HCT116 (cell line): Measurements from ENCODE around the gene TMEM115. TPM values are rescaled to one million over a fixed set of nuclear protein-coding genes. Genes with fewer than 3 reads are reported as not detected.

Source experiments
- ATAC-seq: fragments of 200-7000 bp; cut with Tn5 transposase; 2 replicates; pipeline ENCODE4 v1.9.1; 2020; ENCODE audit warnings: mild to moderate bottlenecking, moderate library complexity
- BruUV-seq: library from RNA; stranded (reverse); fragments of 400-500 nt; replicated peaks from 2 replicates; lab custom pipeline; 2021; lab: Mats Ljungman, UMichigan
- CTCF ChIA-PET: fragments of 300-600 bp; sonication (Branson Sonifier 250); formaldehyde crosslinking; loops from one replicate; lab custom pipeline; 2021; ENCODE audit warnings: antibody characterized with exemption; lab: Charles Lee
- POLR2A ChIA-PET: fragments of 300-600, 350-600 bp; sonication (Branson Sonifier 250); formaldehyde crosslinking; loops from one replicate; lab custom pipeline; 2021; ENCODE audit warnings: antibody characterized with exemption; lab: Charles Lee
- RAD21 ChIA-PET, 2 experiments: fragments of 300-600 bp; sonication (Branson Sonifier 250); formaldehyde crosslinking; loops; one replicate each; lab custom pipeline; 2023; ENCODE audit warnings: low total read pairs in 2 of 2; ENCODE audit not compliant: uncharacterized antibody in 2 of 2, unreplicated experiment in 2 of 2, low non-redundant PET in 1 of 2; lab: Charles Lee
- DNase-seq: peaks from one replicate; pipeline ENCODE4 v3.0.0-alpha.2; 2010; ENCODE audit warnings: low read depth, low spot score
- H2AFZ ChIP-seq: fragments of 200-600 bp; shearing (Covaris generic), sonication (generic); 2 replicates; pipeline ENCODE4 v1.6.1; 2017; ENCODE audit warnings: low read depth, mixed run types, mixed read lengths, antibody characterized with exemption, low read length; ENCODE audit not compliant: poor library complexity, severe bottlenecking
- H3K27ac ChIP-seq: 2 replicates; pipeline ENCODE4 v1.5.1; 2012; ENCODE audit warnings: low read depth, low read length
- H3K27me3 ChIP-seq: fragments of 200-600 bp; sonication (generic); 2 replicates; pipeline ENCODE4 v1.6.1; 2016; ENCODE audit warnings: mixed run types, low read length, mixed read lengths; ENCODE audit not compliant: insufficient read depth
- H3K36me3 ChIP-seq, 2 experiments: fragments of 200-500 bp in 1 of 2; fragments of 200-600 bp in 1 of 2; sonication (Bioruptor generic) in 1 of 2; sonication (generic) in 1 of 2; 2 replicates each; pipeline versions ENCODE4 v1.5.1 to v1.6.1; 2014 to 2016; ENCODE audit warnings: low read length in 2 of 2, inconsistent platforms in 1 of 2, mixed read lengths in 1 of 2, mixed run types in 1 of 2; ENCODE audit not compliant: insufficient read depth in 2 of 2, control insufficient read depth in 1 of 2
- H3K4me1 ChIP-seq, 2 experiments: fragments of 200-600 bp in 1 of 2; sonication (generic) in 1 of 2; 2 replicates each; pipeline versions ENCODE4 v1.5.1 to v1.6.1; 2012 to 2017; ENCODE audit warnings: low read length in 2 of 2, inconsistent platforms in 1 of 2, mild to moderate bottlenecking in 1 of 2, mixed read lengths in 1 of 2, mixed run types in 1 of 2, moderate library complexity in 1 of 2; ENCODE audit not compliant: insufficient read depth in 2 of 2, control insufficient read depth in 1 of 2
- H3K4me2 ChIP-seq: fragments of 200-600 bp; sonication (generic); 2 replicates; pipeline ENCODE4 v1.6.1; 2017; ENCODE audit warnings: mixed run types, low read length, mixed read lengths
- H3K4me3 ChIP-seq, 2 experiments: fragments of 200-600 bp in 1 of 2; sonication (generic) in 1 of 2; replicated peaks in 1 of 2; 2 replicates each; pipeline ENCODE4 v1.5.1; 2011 to 2016; ENCODE audit warnings: low read length in 2 of 2, control low read depth in 1 of 2, low read depth in 1 of 2, mild to moderate bottlenecking in 1 of 2, mixed read lengths in 1 of 2, mixed run types in 1 of 2
- H3K79me2 ChIP-seq: fragments of 200-600 bp; sonication (generic); 2 replicates; pipeline ENCODE4 v1.6.1; 2017; ENCODE audit warnings: mild to moderate bottlenecking, mixed run types, low read length, moderate library complexity, mixed read lengths; ENCODE audit not compliant: insufficient read depth
- H3K9ac ChIP-seq: fragments of 200-600 bp; sonication (generic); 2 replicates; pipeline ENCODE4 v1.6.1; 2016; ENCODE audit warnings: low read length, mixed read lengths
- H3K9me2 ChIP-seq: fragments of 200-600 bp; sonication (generic), shearing (Covaris generic); 2 replicates; pipeline ENCODE4 v1.6.1; 2017; ENCODE audit warnings: mixed run types, mild to moderate bottlenecking, moderate library complexity; ENCODE audit not compliant: insufficient read depth
- H3K9me3 ChIP-seq, 2 experiments: fragments of 200-500 bp in 1 of 2; fragments of 200-600 bp in 1 of 2; sonication (Bioruptor generic) in 1 of 2; sonication (generic) in 1 of 2; 2 replicates each; pipeline ENCODE4 v1.6.1; 2014 to 2017; ENCODE audit warnings: low read length in 2 of 2, mixed read lengths in 2 of 2, inconsistent platforms in 1 of 2, low read depth in 1 of 2, mild to moderate bottlenecking in 1 of 2, mixed run types in 1 of 2, moderate library complexity in 1 of 2; ENCODE audit not compliant: control insufficient read depth in 1 of 2, insufficient read depth in 1 of 2
- H4K20me1 ChIP-seq: fragments of 200-600 bp; sonication (generic), shearing (Covaris generic); 2 replicates; pipeline ENCODE4 v1.6.1; 2017; ENCODE audit warnings: mixed run types, mild to moderate bottlenecking, moderate library complexity; ENCODE audit not compliant: insufficient read depth
- ATF3 ChIP-seq: IDR thresholded peaks from 2 replicates; pipeline ENCODE4 v1.6.1; 2012
- CEBPB ChIP-seq: IDR thresholded peaks from 2 replicates; pipeline ENCODE4 v1.6.1; 2012; ENCODE audit warnings: low read depth
- EGR1 ChIP-seq: IDR thresholded peaks from 2 replicates; pipeline ENCODE4 v1.6.1; 2012; ENCODE audit warnings: low read depth
- ELF1 ChIP-seq: IDR thresholded peaks from 2 replicates; pipeline ENCODE4 v1.6.1; 2012; ENCODE audit warnings: low read depth, borderline replicate concordance
- EZH2 ChIP-seq: fragments of 200-600 bp; sonication (generic); IDR thresholded peaks from 2 replicates; pipeline ENCODE4 v1.6.1; 2017; ENCODE audit warnings: antibody characterized with exemption, mixed run types
- EZH2phosphoT487 ChIP-seq: fragments of 200-600 bp; IDR thresholded peaks from 2 replicates; pipeline ENCODE4 v1.6.1; 2018; ENCODE audit warnings: antibody characterized with exemption, borderline replicate concordance
- FOSL1 ChIP-seq: IDR thresholded peaks from 2 replicates; pipeline ENCODE4 v1.6.1; 2012; ENCODE audit warnings: low read depth
- JUND ChIP-seq: IDR thresholded peaks from 2 replicates; pipeline ENCODE4 v1.6.1; 2012
- MAX ChIP-seq: IDR thresholded peaks from 2 replicates; pipeline ENCODE4 v1.6.1; 2012
- POLR2A ChIP-seq: IDR thresholded peaks from 2 replicates; pipeline ENCODE4 v1.7.0; 2011; ENCODE audit warnings: borderline replicate concordance; ENCODE audit not compliant: insufficient read depth, insufficient read length; ENCODE audit errors: extremely low read depth
- RAD21 ChIP-seq: IDR thresholded peaks from 2 replicates; pipeline ENCODE4 v1.6.1; 2012; ENCODE audit warnings: low read depth, mild to moderate bottlenecking
- SIN3A ChIP-seq: IDR thresholded peaks from 2 replicates; pipeline ENCODE4 v1.6.1; 2012; ENCODE audit warnings: low read depth
- TCF7L2 ChIP-seq: IDR thresholded peaks from 2 replicates; pipeline ENCODE4 v1.7.0; 2011; ENCODE audit warnings: borderline replicate concordance, inconsistent platforms; ENCODE audit not compliant: insufficient read depth, insufficient read length; ENCODE audit errors: extremely low read depth
- YY1 ChIP-seq: IDR thresholded peaks from 2 replicates; pipeline ENCODE4 v1.6.1; 2011; ENCODE audit warnings: low read length, low read depth, moderate library complexity, mild to moderate bottlenecking; ENCODE audit not compliant: insufficient replicate concordance; ENCODE audit errors: extremely low read depth
- ZBTB33 ChIP-seq: IDR thresholded peaks from 2 replicates; pipeline ENCODE4 v1.6.1; 2011; ENCODE audit warnings: mild to moderate bottlenecking, low read length, moderate library complexity; ENCODE audit not compliant: insufficient replicate concordance; ENCODE audit errors: extremely low read depth
- ZFX ChIP-seq: fragments of 450-650 bp; IDR thresholded peaks from 2 replicates; pipeline ENCODE4 v1.6.1; 2017
- intact Hi-C: fragments of 100-400 bp; cut with micrococcal nuclease; formaldehyde crosslinking; loops from 2 replicates; pipeline ENCODE4 v1.10.0; 2022
- total RNA-seq: library from RNA; stranded (reverse); gene quantifications from one replicate; pipeline ENCODE4 v1.2.1, GENCODE V29; 2021; ENCODE audit not compliant: unreplicated experiment
- TF ChIP-seq, protein P1 (sequence below), 3 experiments: fragments of 200-600 bp in 1 of 3; sonication (generic) in 1 of 3; IDR thresholded peaks in 2 of 3; conservative IDR thresholded peaks in 1 of 3; 2 replicates each; pipeline ENCODE4 v1.5.1; 2012 to 2017; ENCODE audit warnings: low read depth in 2 of 3, low read length in 2 of 3, antibody characterized with exemption in 1 of 3, borderline replicate concordance in 1 of 3, control low read depth in 1 of 3, mild to moderate bottlenecking in 1 of 3, mixed read lengths in 1 of 3, mixed run types in 1 of 3, moderate library complexity in 1 of 3; ENCODE audit not compliant: insufficient read depth in 1 of 3
- TF ChIP-seq, protein P2 (sequence below): IDR thresholded peaks from 2 replicates; pipeline ENCODE4 v1.6.1; 2012; ENCODE audit warnings: low read depth

The TMEM115 gene
- total RNA-seq, 1 experiment from 2014 or later = 24.6 TPM

DNA sequence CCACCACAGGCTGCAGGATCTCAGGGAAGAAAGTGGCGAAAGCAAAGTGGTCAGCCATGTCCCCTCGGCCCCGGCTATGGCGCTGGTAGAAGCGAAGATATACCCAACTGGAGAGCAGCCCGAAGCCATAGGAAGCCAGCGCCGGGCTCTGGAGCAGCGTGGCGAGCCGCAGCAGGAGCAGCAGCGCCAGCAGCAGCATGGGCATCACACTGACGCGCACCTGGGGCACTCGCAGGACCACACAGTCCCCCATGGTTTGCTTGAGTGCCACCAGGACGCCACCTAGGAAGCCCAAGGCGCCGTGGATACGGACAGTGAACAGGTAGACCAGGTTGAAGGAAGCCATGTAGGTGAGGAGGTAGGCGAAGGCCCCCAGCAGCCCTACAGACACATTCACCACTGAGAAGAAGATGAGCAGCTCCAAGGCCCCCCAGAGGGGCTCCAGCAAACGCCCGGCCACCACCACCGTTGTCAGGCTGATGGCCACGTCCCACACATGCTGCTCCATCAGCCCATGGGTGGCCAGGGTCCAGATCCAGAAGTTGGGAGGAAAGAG, 888 bp downstream of the TMEM115 start:
- Histone ChIP-seq H3K79me2 (peaks cover 45% of the 10 kb centered on the region), H3K4me1 (peaks cover 9 to 36% of the 10 kb centered on the region in 2 experiments; a peak in 3 of 4 replicates), H3K9ac (peak overlapping the region; percentile 91), H3K27me3 (no peaks in the 10 kb centered on the region), H3K27ac (peak overlapping the region; percentile 82), H3K9me3 (no peaks in the 10 kb centered on the region), H2AFZ (no peak overlapping the region), H3K4me2 (peak overlapping the region; percentile 89), H4K20me1 (no peaks in the 10 kb centered on the region), H3K9me2 (no peaks in the 10 kb centered on the region), H3K36me3 (peaks cover 14 to 23% of the 10 kb centered on the region in 2 experiments; a peak in 3 of 4 replicates), H3K4me3 (peak overlapping the region; percentile 83 to 87)
- no TSS peak for BruUV-seq
- ATAC-seq (no peak), DNase-seq (no peak)
- RAD21 ChIA-PET = no interaction called here
- POLR2A ChIA-PET = no interaction called here
- CTCF ChIA-PET = no interaction called here
- TF ChIP-seq EGR1 = no peak
- TF ChIP-seq, protein P1, sequence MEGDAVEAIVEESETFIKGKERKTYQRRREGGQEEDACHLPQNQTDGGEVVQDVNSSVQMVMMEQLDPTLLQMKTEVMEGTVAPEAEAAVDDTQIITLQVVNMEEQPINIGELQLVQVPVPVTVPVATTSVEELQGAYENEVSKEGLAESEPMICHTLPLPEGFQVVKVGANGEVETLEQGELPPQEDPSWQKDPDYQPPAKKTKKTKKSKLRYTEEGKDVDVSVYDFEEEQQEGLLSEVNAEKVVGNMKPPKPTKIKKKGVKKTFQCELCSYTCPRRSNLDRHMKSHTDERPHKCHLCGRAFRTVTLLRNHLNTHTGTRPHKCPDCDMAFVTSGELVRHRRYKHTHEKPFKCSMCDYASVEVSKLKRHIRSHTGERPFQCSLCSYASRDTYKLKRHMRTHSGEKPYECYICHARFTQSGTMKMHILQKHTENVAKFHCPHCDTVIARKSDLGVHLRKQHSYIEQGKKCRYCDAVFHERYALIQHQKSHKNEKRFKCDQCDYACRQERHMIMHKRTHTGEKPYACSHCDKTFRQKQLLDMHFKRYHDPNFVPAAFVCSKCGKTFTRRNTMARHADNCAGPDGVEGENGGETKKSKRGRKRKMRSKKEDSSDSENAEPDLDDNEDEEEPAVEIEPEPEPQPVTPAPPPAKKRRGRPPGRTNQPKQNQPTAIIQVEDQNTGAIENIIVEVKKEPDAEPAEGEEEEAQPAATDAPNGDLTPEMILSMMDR (IDR thresholded peaks at IDR 0.05 in 2 of 3, conservative IDR thresholded peaks at IDR 0.05 in 1 of 3; ENCODE audit: borderline replicate concordance in 1 of 3, insufficient read depth in 1 of 3, low read depth in 2 of 3, low read length in 2 of 3) = no peak
- TF ChIP-seq JUND = no peak
- no peak for TF ChIP-seq ATF3
- no peak for TF ChIP-seq ZFX
- no peak for TF ChIP-seq ELF1
- no peak for TF ChIP-seq EZH2
- no peak for TF ChIP-seq RAD21
- no peak for TF ChIP-seq SIN3A
- no peak for TF ChIP-seq TCF7L2
- TF ChIP-seq, protein P2, sequence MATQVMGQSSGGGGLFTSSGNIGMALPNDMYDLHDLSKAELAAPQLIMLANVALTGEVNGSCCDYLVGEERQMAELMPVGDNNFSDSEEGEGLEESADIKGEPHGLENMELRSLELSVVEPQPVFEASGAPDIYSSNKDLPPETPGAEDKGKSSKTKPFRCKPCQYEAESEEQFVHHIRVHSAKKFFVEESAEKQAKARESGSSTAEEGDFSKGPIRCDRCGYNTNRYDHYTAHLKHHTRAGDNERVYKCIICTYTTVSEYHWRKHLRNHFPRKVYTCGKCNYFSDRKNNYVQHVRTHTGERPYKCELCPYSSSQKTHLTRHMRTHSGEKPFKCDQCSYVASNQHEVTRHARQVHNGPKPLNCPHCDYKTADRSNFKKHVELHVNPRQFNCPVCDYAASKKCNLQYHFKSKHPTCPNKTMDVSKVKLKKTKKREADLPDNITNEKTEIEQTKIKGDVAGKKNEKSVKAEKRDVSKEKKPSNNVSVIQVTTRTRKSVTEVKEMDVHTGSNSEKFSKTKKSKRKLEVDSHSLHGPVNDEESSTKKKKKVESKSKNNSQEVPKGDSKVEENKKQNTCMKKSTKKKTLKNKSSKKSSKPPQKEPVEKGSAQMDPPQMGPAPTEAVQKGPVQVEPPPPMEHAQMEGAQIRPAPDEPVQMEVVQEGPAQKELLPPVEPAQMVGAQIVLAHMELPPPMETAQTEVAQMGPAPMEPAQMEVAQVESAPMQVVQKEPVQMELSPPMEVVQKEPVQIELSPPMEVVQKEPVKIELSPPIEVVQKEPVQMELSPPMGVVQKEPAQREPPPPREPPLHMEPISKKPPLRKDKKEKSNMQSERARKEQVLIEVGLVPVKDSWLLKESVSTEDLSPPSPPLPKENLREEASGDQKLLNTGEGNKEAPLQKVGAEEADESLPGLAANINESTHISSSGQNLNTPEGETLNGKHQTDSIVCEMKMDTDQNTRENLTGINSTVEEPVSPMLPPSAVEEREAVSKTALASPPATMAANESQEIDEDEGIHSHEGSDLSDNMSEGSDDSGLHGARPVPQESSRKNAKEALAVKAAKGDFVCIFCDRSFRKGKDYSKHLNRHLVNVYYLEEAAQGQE = no peak
- TF ChIP-seq ZBTB33 = no peak
- no peak for TF ChIP-seq POLR2A
- TF ChIP-seq EZH2phosphoT487 = no peak
- no peak for TF ChIP-seq CEBPB
- no peak for TF ChIP-seq MAX
- TF ChIP-seq FOSL1 = no peak
- TF ChIP-seq YY1 = no peak
- intact Hi-C loops = loop anchor here (10.0 kb wide), 1 partner anchor 1026 kb away; the partner anchor contains the start of gene MANF
